Measurements from ENCODE around the gene MAN2A1. TPM values are rescaled to one million over a fixed set of nuclear protein-coding genes. Genes with fewer than 3 reads are reported as not detected.

Gene MAN2A1
- total RNA-seq, 2 experiments from 2014 or later, result 23.0 to 28.7 TPM

DNA sequence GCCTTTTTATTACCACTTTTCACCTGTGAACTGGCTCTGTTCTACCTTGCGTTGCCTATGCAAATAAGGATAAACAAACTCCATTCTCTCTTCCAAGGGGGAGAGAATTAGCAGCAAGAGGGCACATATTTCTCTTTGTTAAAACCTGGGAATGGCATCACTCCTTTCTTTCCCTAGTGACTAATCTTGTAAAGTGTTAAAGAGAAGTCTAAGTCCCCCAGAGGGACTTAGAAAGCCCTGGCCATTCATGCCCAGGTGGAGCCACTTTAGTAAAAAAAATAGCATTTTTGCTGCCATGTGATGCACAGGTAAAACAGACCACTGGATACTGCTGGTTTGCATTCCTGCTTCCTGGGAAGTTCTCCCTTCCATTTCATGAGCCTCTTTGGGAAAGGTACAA is 148.4 kb downstream of the MAN2A1 start:
- no peaks in the 10 kb centered on the region for H3K9me2 ChIP-seq (ENCODE audit: insufficient read depth, low read length)
- H3K36me3 ChIP-seq (ENCODE audit: insufficient read depth, low read length), result peaks cover 3% of the 10 kb centered on the region
- BruUV-seq (replicated peaks), result no TSS peak
- POLR2A ChIA-PET, result no interaction called here
- H3K4me1 ChIP-seq (ENCODE audit: insufficient read depth, low read length, poor library complexity, severe bottlenecking), result no peaks in the 10 kb centered on the region
- no peak overlapping the region for H3K27ac ChIP-seq (ENCODE audit: low read depth, low read length, poor library complexity, severe bottlenecking)
- DNase-seq (ENCODE audit: low spot score), result no peak
- no peak overlapping the region for H2AFZ ChIP-seq (ENCODE audit: low read length)
- H3K9me3 ChIP-seq (ENCODE audit: low read length), result no peaks in the 10 kb centered on the region
- H3K4me2 ChIP-seq (ENCODE audit: low read length), result no peak overlapping the region
- no peaks in the 10 kb centered on the region for H4K20me1 ChIP-seq (ENCODE audit: insufficient read depth, low read length)
- intact Hi-C loops (cut with micrococcal nuclease; ENCODE audit: unreplicated experiment), result no loop called here
- H3K4me3 ChIP-seq (ENCODE audit: low read depth, low read length, poor library complexity, severe bottlenecking), result no peak overlapping the region
- no peaks in the 10 kb centered on the region for H3K79me2 ChIP-seq (ENCODE audit: insufficient read depth, low read depth, low read length)
- CTCF ChIA-PET (ENCODE audit: unreplicated experiment), result interaction anchor here (1.1 kb wide), 1 partner anchor 22 kb away, joined by 3 read pairs; no protein-coding TSS in a partner anchor
- TF ChIP-seq EZH2phosphoT487 (IDR thresholded peaks at IDR 0.05; ENCODE audit: borderline replicate concordance, low read depth, low read length), result no peak
- TF ChIP-seq, protein P1, sequence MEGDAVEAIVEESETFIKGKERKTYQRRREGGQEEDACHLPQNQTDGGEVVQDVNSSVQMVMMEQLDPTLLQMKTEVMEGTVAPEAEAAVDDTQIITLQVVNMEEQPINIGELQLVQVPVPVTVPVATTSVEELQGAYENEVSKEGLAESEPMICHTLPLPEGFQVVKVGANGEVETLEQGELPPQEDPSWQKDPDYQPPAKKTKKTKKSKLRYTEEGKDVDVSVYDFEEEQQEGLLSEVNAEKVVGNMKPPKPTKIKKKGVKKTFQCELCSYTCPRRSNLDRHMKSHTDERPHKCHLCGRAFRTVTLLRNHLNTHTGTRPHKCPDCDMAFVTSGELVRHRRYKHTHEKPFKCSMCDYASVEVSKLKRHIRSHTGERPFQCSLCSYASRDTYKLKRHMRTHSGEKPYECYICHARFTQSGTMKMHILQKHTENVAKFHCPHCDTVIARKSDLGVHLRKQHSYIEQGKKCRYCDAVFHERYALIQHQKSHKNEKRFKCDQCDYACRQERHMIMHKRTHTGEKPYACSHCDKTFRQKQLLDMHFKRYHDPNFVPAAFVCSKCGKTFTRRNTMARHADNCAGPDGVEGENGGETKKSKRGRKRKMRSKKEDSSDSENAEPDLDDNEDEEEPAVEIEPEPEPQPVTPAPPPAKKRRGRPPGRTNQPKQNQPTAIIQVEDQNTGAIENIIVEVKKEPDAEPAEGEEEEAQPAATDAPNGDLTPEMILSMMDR (conservative IDR thresholded peaks at IDR 0.05; ENCODE audit: low read length), result no peak

- intact Hi-C loops (cut with micrococcal nuclease; ENCODE audit: unreplicated experiment), result no loop called here
- no peaks in the 10 kb centered on the region for H3K9me3 ChIP-seq (ENCODE audit: low read length)
- H3K4me2 ChIP-seq (ENCODE audit: low read length), result no peak overlapping the region
- no peaks in the 10 kb centered on the region for H3K4me1 ChIP-seq (ENCODE audit: insufficient read depth, low read length, poor library complexity, severe bottlenecking)
- no TSS peak for BruUV-seq (replicated peaks)
- ChIA-PET POLR2A (interaction anchor here (0.6 kb wide), 2 partner anchors 47 to 1017 kb away, joined by 3 read pairs; no protein-coding TSS in a partner anchor), CTCF (ENCODE audit: unreplicated experiment) (no interaction called here)
- no peak for DNase-seq (ENCODE audit: low spot score)
- no peaks in the 10 kb centered on the region for H3K79me2 ChIP-seq (ENCODE audit: insufficient read depth, low read depth, low read length)
- H3K4me3 ChIP-seq (ENCODE audit: low read depth, low read length, poor library complexity, severe bottlenecking), result no peak overlapping the region
- H3K9me2 ChIP-seq (ENCODE audit: insufficient read depth, low read length), result no peaks in the 10 kb centered on the region
- no peak overlapping the region for H3K27ac ChIP-seq (ENCODE audit: low read depth, low read length, poor library complexity, severe bottlenecking)
- H4K20me1 ChIP-seq (ENCODE audit: insufficient read depth, low read length), result no peaks in the 10 kb centered on the region
- H2AFZ ChIP-seq (ENCODE audit: low read length), result no peak overlapping the region
- TF ChIP-seq, protein P1 (conservative IDR thresholded peaks at IDR 0.05; ENCODE audit: low read length), result peak; percentile 44
- TF ChIP-seq EZH2phosphoT487 (IDR thresholded peaks at IDR 0.05; ENCODE audit: borderline replicate concordance, low read depth, low read length), result no peak
- peaks cover 38% of the 10 kb centered on the region for H3K36me3 ChIP-seq (ENCODE audit: insufficient read depth, low read length)
Observed at GRCh38 chr5:109844148-109844547, 154.4 kb downstream of the MAN2A1 start.

DNA sequence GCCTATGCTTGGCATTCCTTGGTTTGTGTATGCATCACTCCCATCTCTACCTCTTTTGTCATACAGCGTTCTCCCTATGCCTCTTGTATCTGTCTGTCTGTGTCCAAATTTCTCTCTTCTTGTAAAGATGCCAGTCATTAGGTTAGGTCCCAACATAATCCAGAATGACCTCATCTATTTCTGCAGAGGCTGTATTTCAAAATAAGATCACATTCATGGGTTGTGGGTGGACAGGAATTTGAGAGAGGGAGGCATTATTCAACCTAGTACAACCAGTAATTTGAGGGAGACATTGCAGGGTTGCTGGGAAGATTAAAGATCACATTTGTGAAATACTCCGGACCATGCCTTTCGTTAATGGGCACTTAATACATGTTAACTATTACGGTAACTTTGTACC is 155.0 kb downstream of the MAN2A1 start:
- no peak overlapping the region for H3K4me3 ChIP-seq (ENCODE audit: low read depth, low read length, poor library complexity, severe bottlenecking)
- H3K9me3 ChIP-seq (ENCODE audit: low read length), result no peaks in the 10 kb centered on the region
- H4K20me1 ChIP-seq (ENCODE audit: insufficient read depth, low read length), result no peaks in the 10 kb centered on the region
- no peak overlapping the region for H2AFZ ChIP-seq (ENCODE audit: low read length)
- no peaks in the 10 kb centered on the region for H3K9me2 ChIP-seq (ENCODE audit: insufficient read depth, low read length)
- H3K79me2 ChIP-seq (ENCODE audit: insufficient read depth, low read depth, low read length), result no peaks in the 10 kb centered on the region
- BruUV-seq (replicated peaks), result no TSS peak
- H3K27ac ChIP-seq (ENCODE audit: low read depth, low read length, poor library complexity, severe bottlenecking), result no peak overlapping the region
- ChIA-PET CTCF (ENCODE audit: unreplicated experiment) (no interaction called here), POLR2A (interaction anchor here (0.6 kb wide), 1 partner anchor 1018 kb away, joined by 3 read pairs; no protein-coding TSS in a partner anchor)
- no peak for TF ChIP-seq EZH2phosphoT487 (IDR thresholded peaks at IDR 0.05; ENCODE audit: borderline replicate concordance, low read depth, low read length)
- TF ChIP-seq, protein P1 (conservative IDR thresholded peaks at IDR 0.05; ENCODE audit: low read length), result no peak
- peaks cover 43% of the 10 kb centered on the region for H3K36me3 ChIP-seq (ENCODE audit: insufficient read depth, low read length)
- no peaks in the 10 kb centered on the region for H3K4me1 ChIP-seq (ENCODE audit: insufficient read depth, low read length, poor library complexity, severe bottlenecking)
- DNase-seq (ENCODE audit: low spot score), result no peak
- H3K4me2 ChIP-seq (ENCODE audit: low read length), result no peak overlapping the region
- intact Hi-C loops (cut with micrococcal nuclease; ENCODE audit: unreplicated experiment), result no loop called here
